LNCAP (cell line): Measurements from ENCODE around the gene HBP1.

Experiments
- CTCF ChIP-seq: fragments of 450-650 bp; IDR thresholded peaks from 2 replicates; pipeline ENCODE4 v1.5.1; 2017; ENCODE audit warnings: mild to moderate bottlenecking

HBP1 gene

DNA sequence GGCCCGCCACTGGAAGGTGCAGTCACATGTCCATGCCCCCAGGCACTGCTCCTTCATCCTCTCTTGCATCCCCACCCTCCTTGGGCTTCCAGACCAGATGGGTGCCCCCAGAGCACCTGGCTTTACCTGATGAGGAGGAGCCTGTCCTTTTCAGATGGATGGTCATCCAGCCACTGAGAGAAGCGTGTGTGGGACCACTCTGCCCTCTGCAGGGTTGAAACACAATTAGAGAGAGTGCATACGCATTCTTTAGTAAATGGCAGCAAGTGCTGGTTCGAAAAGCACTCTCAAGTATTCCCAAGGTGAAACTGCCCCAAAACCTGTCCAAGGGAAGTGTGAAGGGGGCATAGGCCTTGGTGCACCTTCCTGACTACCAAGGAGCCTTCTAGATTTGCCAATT, 41.6 kb downstream of the HBP1 start:
- TF ChIP-seq CTCF, result no peak

DNA sequence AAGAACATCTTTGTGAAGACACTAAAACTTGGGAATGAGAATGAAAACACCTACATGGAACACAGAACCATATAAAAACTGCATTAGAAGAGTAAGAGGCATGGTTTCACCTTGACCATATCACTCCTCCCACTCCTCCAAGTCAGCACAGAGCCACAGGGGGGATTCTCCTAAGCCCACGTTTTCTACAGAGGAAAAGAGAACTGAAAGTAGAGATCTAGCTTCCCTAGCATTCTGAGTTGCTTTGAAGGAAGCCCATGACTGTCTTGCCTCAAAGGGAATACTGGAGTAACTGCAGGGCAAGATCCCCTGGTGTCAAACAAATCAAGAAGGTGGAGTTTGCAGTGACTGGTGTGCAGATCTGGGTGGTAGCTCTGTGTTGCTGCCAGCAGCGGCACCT, 43.9 kb downstream of the HBP1 start:
- no peak for TF ChIP-seq CTCF

DNA sequence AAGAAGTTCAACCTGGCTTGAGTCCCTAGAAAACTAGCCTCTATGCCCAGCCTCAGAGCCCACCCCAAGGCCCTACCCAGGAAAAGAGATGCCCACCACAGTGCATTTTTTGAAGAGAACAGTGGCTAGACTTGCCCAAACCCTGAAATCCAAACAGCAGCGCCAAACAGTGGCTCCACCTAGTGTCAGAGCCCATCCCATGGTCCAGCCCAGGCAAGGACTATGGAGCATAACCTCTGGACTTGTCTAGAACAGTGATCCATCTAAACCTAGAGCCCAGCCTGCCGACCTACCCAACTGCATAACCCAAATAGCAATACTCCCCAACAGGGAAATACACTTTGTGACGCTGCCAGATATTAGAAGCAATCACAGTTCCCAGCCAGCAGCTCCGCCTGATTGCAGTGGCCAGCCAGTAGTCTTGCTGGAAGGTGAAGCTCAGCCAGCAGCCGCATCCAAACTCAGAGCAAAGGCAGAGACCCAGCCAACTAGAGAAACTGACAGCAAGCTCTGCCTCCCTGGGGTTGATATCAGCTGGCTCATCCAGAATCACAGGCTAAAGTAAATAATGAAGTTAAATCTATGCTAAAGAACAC, 44.5 kb downstream of the HBP1 start:
- no peak for TF ChIP-seq CTCF

GRCh38 chr7:107213945-107214344, 45.1 kb downstream of the HBP1 start:
- no peak for TF ChIP-seq CTCF

GRCh38 chr7:107219563-107220244, 50.9 kb downstream of the HBP1 start:
- TF ChIP-seq CTCF, result no peak

- TF ChIP-seq CTCF, result no peak
These were observed 51.6 kb downstream of the HBP1 start for GRCh38 chr7:107220356-107220755.

GRCh38 chr7:107224374-107225223, 55.8 kb downstream of the HBP1 start:
- TF ChIP-seq CTCF, result no peak
